ENCODE results near the gene PTPRN2. TPM values are rescaled to one million over a fixed set of nuclear protein-coding genes. Genes with fewer than 3 reads are reported as not detected.
"Not testable (repeated sequence)": the region's sequence is repeated elsewhere in the genome, so short reads cannot be mapped to it uniquely, and the experiment has no call there.

The PTPRN2 gene
- polyA plus RNA-seq, 4 donors: 7.2 to 9.2 (median 7.5) TPM

DNA sequence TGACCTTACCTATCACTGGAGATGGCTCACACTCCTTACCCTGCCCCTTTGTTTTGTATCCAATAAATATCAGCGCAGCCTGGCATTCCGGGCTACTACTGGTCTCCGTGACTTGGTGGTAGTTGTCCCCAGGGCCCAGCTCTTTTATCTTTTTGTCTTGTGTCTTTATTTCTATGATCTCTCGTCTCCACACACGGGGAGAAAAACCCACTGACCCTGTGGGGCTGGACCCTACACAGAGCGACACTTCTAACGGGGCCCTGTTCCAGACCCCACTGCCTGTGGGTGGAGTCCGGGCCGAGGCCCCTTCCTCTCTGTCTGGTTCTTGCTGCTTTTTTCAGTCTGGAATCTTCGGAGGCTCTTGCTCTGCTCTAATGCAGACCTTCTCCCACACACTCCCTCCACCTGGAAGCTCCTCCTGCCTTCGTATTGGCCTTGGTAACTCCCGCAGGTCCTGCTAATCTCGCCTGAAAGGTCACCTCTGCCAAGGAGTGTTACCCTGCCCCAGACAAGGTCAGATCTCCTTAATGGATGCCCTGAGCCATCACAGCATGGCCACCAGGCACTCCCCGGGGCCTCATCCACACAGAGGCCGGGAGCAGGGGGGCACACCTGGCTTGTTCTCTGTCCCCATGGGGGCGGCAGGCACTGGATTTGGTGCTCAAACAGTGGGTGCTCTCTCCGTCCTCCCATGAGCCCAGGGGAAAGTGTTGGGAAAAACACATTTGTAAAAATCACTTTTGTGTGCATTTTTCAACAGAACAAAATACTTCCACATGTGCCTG, 531.7 kb downstream of the PTPRN2 start:
- no peak for DNase-seq (ENCODE audit: low read depth in 4 of 4, low spot score in 3 of 4)

DNA sequence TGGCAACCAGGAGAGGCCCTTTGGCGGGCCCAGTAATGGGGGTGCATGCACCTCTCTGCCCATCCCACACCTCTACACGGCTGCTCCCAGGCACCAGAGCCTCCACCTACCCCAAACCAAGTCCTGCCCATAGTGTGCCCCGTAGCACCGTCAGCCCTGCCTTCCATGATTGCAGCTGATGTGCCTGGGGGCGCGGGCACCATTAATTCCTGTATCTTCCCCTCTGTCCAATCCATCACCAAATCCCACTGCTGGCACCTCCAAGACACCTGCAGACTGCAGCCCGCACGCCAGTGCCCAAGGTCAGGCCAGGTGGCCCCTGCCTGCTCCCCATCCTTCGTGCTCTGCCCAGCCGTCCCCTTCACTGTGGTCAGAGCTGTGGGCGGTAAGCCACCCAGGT, 533.0 kb downstream of the PTPRN2 start:
- DNase-seq (ENCODE audit: low read depth in 4 of 4, low spot score in 3 of 4): no peak

DNA sequence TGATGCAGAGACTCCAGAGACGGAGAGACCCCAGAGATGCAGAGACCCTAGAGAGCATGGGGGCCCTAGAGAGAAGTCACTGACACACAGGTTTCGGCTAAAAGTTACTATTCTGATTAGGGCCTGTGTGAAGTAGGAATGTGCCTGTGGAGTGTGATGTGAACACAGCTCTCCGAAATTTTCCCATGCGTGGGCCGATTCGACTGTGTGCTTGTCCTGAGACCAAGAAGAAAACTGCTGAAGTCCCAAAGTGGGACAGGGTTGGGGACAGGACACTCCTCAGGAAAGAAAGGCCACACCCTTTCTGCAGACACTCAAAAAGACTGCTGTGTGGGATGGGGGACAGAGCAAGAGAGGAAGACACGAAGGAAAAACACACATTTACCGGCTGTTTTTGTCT, 533.5 kb downstream of the PTPRN2 start:
- DNase-seq (ENCODE audit: low read depth in 4 of 4, low spot score in 3 of 4): no peak

DNA sequence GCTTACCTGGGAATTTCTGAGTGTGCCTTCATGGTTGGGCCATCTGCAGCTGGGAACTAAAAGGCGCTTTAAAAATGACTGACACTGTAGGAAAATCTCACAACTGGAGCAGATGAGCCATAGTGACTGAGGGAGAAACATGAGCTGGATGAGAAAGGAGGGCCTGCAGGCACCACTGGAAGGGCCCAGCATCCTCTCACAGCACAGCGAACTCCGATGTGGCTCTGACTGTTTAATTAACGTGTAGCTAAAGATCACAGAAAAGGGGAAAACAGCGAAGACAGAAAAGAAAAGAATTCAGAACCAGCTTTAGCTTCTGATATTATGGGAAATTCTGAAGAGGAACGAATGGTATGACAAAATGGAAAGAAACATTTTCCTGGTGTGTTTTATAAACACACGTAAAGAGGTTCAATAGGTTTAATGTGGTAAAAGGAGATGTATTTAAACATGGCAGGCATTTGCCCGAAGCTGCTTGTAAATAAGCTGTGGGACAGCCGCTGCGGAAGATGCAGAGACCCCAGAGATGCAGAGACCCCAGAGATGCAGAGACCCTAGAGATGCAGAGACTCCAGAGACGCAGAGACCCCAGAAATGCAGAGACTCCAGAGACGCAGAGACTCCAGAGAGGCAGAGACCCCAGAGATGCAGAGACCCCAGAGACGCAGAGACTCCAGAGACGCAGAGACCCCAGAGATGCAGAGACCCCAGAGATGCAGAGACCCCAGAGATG, 534.3 kb downstream of the PTPRN2 start:
- no peak for DNase-seq (ENCODE audit: low read depth in 4 of 4, low spot score in 3 of 4)

DNA sequence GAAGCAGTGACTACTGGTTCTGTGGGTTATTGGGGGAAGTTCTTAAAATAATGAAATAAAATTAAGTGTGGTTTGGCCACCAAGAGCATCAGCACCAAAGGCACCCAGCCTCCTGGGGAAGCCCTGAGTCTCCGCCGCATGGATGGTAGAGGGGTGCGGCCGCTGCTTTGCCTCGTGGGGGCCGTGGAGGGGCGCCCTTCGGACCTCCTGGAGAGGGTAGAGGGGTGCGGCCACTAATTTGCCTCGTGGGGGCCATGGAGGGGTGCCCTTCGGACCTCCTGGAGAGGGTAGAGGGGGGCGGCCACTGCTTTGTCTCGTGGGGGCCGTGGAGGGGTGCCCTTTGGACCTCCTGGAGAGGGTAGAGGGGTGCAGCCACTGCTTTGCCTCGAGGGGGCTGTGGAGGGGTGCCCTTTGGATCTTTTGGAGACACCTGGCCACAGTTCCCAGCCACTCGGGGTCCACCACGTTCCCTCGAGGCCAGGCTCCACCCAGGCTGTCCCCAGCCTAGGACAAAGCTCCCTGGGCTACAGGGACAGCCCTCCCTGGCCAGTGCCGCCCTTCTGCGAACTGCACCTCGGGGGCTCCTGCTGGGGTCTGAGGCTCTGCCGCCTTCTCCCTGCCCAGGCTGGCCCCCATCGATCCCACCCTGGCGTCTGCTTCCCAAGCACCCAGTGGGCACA, 535.1 kb downstream of the PTPRN2 start:
- DNase-seq (ENCODE audit: low read depth in 4 of 4, low spot score in 3 of 4): no peak

DNA sequence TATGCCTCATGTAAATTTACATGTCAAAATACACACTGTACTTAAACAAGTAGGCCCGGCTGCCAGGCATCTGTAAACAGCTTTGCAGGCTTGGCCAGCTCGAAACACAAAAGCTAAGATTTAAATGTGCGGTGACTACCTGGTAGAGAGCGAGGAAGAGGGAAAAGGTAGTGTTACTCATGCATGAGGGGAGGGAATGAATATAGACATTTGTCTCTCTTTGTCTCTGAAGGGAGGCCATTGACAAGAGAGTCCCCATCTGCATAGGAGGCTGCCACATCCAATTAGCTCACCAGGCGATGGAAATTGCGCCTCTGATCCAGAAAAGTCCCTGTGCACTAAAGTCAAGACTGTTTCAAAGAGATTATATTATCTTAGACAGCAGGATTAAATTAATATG, 535.8 kb downstream of the PTPRN2 start:
- DNase-seq (ENCODE audit: low read depth in 4 of 4, low spot score in 3 of 4): no peak

DNA sequence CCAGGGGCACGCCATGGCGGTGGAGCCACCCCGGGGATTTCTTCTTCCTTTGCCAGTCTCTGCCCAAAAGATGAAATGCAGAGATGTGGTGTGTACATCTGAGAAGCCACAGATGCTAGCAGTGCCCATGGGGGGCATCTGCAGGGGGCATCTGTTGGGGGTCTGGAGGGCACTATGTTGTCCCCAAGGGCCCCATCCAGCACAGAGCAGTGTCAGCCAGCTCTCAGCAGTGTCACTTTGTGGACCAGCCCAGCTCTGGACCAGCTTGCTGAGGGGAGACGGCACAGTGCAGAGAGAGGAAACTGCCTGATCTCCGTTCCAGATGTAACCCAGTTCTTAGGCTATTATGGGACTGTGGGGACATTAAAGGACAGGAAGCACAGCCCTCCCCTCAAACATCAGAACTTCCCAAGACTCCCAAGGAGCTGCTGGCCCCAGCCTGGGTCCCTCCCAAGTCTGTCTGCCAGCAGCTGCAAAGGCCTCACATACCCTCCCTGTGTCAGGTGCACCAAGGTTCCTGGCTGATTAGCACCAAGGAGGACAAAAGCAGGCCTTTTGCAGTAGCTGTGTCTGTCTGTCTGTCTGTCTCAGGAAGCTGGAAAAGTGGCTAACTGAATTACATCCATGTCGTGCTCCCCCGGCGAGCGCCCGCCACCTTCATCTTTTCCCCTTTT, 536.5 kb downstream of the PTPRN2 start:
- no peak for DNase-seq (ENCODE audit: low read depth in 4 of 4, low spot score in 3 of 4)

DNA sequence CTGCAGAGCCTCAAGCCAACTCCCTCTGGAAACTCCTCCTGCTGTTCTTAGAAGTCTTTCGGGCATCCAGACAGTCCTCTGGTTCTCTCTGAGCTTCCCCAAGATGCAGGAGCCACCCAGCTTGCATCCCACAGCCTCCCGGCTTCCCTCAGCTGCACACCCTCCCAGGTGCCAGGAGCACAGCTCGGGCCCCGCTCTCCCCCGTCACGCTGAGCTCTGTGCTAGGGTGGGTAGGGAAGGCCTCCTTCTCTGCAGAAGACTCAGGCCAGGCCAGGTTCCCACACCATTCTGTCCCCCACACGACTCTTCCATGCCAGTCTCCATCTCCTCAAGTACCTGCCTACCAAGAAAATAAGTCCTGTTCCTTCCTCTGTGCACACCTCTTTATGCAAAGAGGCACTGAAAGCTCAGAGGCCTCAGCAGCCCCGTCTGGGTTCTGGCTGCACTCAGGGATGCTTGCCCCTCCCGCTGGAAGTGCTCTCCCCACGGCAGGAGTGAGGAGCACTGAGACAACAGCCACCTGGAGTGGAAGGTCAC, 537.1 kb downstream of the PTPRN2 start:
- DNase-seq (ENCODE audit: low read depth in 4 of 4, low spot score in 3 of 4): no peak

DNA sequence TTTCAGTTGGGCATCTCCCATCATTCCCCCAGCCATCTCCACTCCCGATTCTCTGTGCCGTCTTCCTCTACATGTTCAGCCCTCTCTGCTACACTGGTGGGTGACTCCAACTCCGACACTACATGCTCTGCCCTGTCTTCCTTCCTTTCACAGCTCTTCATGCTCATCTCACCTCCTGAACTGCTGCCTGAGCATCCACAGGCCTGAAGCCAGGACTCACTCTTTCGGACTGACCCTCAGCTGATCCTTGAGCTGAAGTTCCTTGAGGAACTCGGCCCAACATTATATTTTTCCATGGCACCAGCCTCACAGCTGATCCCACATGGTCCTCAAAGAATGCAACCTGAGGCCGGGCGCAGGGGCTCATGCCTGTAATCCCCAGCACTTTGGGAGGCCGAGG, 538.4 kb downstream of the PTPRN2 start:
- DNase-seq (ENCODE audit: low read depth in 4 of 4, low spot score in 3 of 4): no peak

DNA sequence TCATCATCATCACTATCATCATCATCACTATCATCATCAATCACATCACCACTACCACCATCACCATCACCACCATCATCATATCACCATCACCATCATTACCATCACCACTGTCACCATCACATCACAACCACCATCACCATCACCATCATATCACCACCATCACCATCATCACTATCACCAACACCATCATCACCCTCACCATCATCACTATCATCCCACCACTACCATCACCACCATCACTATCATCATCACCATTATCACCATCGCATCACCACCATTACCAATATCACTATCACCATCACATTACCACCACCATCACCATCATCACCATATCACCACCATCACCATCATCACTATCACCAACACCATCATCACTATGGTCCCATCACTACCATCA, 539.1 kb downstream of the PTPRN2 start:
- DNase-seq (ENCODE audit: low read depth in 4 of 4, low spot score in 3 of 4): no peak

DNA sequence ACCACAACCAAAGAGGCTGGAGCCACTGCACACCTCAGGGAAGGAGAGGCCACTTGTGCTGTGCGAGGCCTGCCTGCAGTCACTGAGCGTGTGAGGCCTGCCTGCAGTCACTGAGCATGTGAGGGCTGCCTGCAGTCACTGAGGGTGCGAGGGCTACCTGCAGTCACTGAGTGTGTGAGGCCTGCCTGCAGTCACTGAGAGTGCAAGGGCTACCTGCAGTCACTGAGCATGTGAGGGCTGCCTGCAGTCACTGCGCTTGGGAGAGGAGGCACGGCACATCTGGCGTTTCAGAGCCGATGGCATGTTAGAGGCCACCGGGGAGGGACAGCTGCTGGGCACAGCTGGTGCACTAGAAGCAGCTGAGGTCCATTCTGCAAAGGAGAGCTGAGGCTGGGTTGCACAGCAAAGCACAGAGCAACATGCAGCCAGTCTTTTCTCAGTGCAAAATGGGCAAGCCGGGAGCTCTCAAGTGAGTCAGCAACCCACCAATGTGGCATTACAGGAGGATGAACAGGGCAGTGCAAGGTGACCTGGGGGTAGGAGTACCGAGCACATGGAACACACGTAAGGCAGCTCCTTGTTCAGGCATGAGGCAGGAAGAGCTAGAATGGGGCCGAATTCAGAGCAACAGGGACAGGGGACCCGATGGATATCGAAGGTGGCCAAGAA, 540.1 kb downstream of the PTPRN2 start:
- no peak for DNase-seq (ENCODE audit: low read depth in 4 of 4, low spot score in 3 of 4)

DNA sequence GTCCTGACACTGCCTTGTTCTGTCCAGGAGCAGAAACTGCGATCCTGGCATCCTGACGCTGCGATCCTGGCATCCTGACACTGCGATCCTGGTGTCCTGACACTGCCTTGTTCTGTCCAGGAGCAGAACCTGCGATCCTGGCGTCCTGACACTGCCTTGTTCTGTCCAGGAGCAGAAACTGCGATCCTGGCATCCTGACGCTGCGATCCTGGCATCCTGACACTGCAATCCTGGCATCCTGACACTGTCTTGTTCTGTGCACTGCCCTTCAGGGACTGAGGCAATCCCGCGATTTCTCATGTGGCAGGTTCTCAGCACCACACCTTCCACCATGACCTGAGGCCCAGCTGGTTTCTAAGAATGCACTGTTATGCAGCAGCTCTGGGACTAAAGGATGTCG, 541.4 kb downstream of the PTPRN2 start:
- DNase-seq (ENCODE audit: low read depth in 4 of 4, low spot score in 3 of 4): not testable (repeated sequence)

DNA sequence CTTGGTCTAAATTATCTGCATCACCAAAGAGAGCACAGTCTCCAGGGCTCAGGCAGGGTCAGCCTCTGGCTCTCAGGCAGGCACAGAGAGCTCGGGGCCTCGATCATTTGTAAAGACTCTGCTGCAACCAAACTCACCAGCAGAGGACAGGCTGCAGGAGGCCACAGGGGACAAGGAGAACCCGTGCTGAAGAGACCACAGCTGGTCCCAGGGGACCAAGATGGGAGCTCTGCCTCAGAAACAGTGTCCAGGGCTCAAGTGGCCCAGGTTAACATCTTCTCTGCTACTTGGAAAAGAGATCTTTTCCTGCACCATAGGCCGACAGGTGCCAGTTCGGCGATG, 543.2 kb downstream of the PTPRN2 start:
- DNase-seq (ENCODE audit: low read depth in 4 of 4, low spot score in 3 of 4): no peak

DNA sequence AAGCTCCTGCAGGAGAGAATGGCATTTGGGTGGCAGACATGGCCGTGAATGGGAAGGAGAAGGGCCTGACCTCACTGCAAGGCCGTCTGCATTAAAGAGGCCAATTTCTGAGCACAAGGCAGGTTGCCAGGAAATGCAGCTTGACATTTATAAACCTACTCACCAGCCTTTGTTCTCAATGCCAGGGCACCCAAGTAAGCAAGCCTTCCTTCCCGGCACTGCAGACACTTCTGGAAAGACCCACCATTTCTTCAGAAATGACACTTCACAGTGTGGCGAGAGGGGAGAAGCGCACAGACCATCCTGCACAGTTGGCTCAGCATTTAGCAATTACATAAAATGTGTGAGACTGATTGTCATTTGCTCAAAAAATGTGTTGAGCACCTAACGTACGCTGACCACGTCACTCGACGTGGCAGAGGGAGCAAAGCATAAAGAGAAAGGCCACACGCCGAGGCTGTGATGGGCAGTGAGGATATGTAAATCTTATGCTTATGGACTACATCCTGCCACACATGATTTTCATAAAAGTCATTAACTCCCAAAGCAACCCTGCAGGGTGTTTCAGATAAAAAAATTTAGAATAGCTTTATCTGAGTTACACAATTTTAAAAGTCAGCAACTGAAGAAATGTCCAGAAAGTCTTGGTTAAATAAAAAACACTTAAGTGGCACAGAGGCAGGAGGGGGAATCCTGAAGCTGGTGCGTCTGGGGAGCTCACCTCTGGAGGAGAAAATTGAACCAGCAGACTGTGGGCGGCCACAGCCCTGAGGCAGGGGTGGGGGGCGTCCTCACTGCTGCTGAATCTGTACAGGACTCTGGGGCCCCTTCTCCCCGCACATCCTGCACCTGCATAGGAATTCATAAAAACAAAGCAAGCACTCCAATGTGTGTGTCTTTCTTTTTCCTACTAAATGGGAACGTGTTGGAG, 543.8 kb downstream of the PTPRN2 start:
- DNase-seq (ENCODE audit: low read depth in 4 of 4, low spot score in 3 of 4): no peak

DNA sequence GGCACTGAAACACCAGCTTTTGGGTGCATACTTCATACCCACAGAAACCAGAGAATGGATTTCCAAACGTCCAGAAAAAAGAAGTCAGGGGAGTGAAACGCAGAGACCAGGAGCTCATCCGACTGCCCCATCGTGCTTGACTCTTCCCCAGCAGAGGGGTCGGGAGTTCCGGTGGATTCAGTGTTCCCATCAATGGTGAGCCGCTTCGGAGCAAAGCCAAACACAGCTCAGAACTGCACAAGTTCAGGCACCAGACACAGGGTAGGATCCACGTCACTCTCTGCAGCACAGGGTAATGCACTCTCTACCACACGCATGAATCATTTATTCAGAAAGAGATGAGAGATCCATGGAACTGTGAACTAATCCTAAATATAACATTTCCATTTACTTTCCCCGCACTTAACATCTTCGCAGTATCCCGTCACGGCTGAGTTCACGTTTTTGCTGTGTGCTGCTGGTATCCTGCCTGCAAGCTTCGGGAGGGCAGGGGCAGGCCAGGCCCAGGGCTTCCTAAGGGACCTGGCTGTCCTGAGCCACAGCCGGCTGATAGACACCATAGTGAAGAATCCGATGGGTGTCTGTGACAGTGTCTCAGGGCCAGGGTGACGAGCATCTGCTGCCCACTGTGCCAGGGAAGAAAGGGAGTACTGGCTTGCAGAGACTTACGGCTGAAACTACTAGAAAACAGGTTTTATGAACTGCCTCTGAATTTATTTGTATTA, 545.3 kb downstream of the PTPRN2 start:
- DNase-seq (ENCODE audit: low read depth in 4 of 4, low spot score in 3 of 4): no peak

DNA sequence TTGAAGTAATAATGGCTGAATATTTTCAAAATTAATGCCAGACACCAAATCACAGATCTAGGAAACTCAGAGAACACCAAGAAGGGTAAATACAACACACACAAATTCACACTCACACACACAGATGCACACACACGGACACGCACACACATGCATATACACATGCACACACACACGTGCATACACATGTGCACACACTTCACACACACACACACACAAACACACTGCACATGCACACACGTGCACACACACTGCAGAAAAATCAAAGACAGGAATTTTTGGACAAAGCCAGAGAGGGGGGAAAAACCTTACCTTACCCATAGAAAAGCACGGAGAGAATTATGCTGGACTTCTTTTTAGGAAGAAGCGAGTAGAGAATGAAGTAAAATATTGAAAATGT, 547.4 kb downstream of the PTPRN2 start:
- no peak for DNase-seq (ENCODE audit: low read depth in 4 of 4, low spot score in 3 of 4)

DNA sequence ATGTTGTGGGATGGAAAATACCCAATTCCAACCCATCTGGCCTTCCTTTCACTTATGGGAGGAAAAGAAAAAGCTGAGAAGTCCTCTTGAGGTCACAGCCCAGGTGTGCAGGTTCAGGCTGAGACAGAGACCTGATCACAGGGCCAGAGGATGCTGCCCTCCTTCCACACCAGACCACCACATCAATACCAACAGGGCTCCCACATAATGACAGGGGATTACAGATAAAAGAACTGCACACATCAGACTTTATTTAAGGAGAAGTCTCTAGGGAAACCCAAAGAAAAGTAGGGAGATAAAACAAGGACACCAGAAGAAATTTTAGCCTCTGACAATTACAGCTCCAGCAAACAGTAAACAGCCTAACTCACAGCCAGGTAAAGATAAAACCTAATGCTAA, 548.4 kb downstream of the PTPRN2 start:
- DNase-seq (ENCODE audit: low read depth in 4 of 4, low spot score in 3 of 4): no peak

DNA sequence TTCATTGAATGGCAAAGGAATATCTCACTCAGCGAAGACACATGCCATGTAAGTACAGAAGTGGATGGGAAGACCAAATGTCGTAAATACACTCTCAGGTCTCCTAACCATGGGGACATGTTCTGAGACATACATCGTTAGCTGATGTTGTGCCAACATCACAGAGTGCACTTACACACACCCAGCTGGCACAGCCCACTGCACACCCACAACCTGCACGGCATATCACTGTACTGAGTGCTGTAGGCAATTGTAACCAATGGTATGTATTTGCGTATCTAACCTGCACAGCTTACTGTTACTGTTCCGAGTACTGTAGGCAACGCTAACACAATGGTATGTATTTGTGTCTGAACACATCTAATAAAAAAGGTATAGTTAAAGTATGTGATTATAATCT, 550.4 kb downstream of the PTPRN2 start:
- no peak for DNase-seq (ENCODE audit: low read depth in 4 of 4, low spot score in 3 of 4)

DNA sequence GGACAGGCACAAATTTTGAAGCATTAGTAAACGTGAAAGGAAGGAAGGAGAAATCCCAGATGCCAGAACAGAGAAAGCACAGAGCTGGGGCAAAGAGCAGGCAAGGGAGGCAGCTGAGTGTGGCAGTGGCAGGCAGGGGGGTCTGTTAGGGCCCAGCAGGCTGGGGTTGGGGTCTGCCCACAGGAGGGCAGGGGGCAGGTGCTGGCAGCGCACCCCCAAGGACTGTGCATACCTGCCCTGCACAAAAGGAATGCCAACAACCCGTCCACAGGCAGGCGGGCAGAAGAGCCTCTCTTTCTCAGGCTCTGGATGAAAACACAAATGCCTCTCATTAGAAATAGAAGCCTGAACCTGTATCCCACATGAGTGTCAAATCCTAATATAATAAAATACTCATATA, 552.3 kb downstream of the PTPRN2 start:
- DNase-seq (ENCODE audit: low read depth in 4 of 4, low spot score in 3 of 4): no peak

Data from left renal pelvis (tissue), 4 donors.